Stomach (tissue), 9 donors: ENCODE results near the gene LRFN2. TPM values are rescaled to one million over a fixed set of nuclear protein-coding genes. Genes with fewer than 3 reads are reported as not detected.

Source experiments
- DNase-seq, 2 donors: peaks; one replicate each; pipeline versions ENCODE4 v3.0.0 to v3.0.0-alpha.2; 2013 to 2019
- H3K27ac ChIP-seq, 5 donors: fragments of 200-600 bp in 4 of 5; sonication (generic) in 4 of 5; one replicate each; pipeline ENCODE4 v1.5.1; 2013 to 2019; ENCODE audit warnings: mild to moderate bottlenecking in 1 of 5, moderate library complexity in 1 of 5
- H3K27me3 ChIP-seq, 3 donors: fragments of 200-600 bp; sonication (generic); one replicate each; pipeline ENCODE4 v1.5.1; 2017 to 2019; ENCODE audit warnings: mixed run types in 1 of 3
- H3K36me3 ChIP-seq, 4 donors: fragments of 200-600 bp; sonication (generic); 1 replicate in 3 of 4; 2 replicates in 1 of 4; pipeline ENCODE4 v1.5.1; 2016 to 2019
- H3K4me1 ChIP-seq, 4 donors: fragments of 200-600 bp; sonication (generic); one replicate each; pipeline ENCODE4 v1.5.1; 2016 to 2019
- H3K4me3 ChIP-seq, 4 donors: fragments of 200-600 bp; sonication (generic) in 3 of 4; one replicate each; pipeline ENCODE4 v1.5.1; 2016 to 2019; ENCODE audit warnings: mild to moderate bottlenecking in 1 of 4
- H3K9me3 ChIP-seq, 4 donors: fragments of 200-600 bp; sonication (generic); one replicate each; pipeline ENCODE4 v1.5.1; 2016 to 2019
- CTCF ChIP-seq, 7 experiments: fragments of 450-650 bp in 4 of 7; fragments of 200-600 bp in 3 of 7; sonication (generic) in 3 of 7; IDR thresholded peaks; one replicate each; pipeline ENCODE4 v1.5.1; 2016 to 2019; ENCODE audit warnings: antibody characterized with exemption in 7 of 7, control low read depth in 2 of 7, mild to moderate bottlenecking in 1 of 7
- EP300 ChIP-seq: sonication (generic); formaldehyde crosslinking; IDR thresholded peaks from one replicate; pipeline ENCODE4 v1.6.1; 2017; ENCODE audit warnings: antibody characterized with exemption
- POLR2A ChIP-seq, 4 donors: fragments of 450-650 bp; IDR thresholded peaks; one replicate each; pipeline ENCODE4 v1.6.1; 2016; ENCODE audit warnings: antibody characterized with exemption in 4 of 4, control low read depth in 2 of 4, mild to moderate bottlenecking in 1 of 4, moderate library complexity in 1 of 4
- POLR2AphosphoS5 ChIP-seq, 3 donors: sonication (generic); formaldehyde crosslinking; IDR thresholded peaks; one replicate each; pipeline ENCODE4 v1.6.1; 2016; ENCODE audit warnings: antibody characterized with exemption in 3 of 3
- WGBS, 5 donors: extraction: QIAGEN DNeasy Blood & Tissue Kit in 3 of 5; methylation state at CpG; one replicate each; pipeline versions ENCODE4 v1.1.5 to v1.1.7; 2013 to 2018; 5-methylcytosine and 5-hydroxymethylcytosine counted together
- intact Hi-C: fragments of 100-400 bp; cut with DNase I; formaldehyde crosslinking; loops from one replicate; pipeline ENCODE4 v1.15.1; 2023; ENCODE audit warnings: low total_unique reads
- polyA plus RNA-seq, 3 donors: library from polyadenylated mRNA; stranded (reverse); fragments of 200-250 nt; gene quantifications; one replicate each; pipeline ENCODE4 v1.2.3, GENCODE V29; 2013
- total RNA-seq, 5 donors: library from RNA; depleted of rRNA; stranded (reverse); fragments of >200 nt; gene quantifications; one replicate each; pipeline versions ENCODE4 v1.1.0 to v1.2.3, GENCODE V29; 2014 to 2016
- donor health status: healthy with polysubstance abuse.
- donor health status: Bipolar disorder and iron deficiency.
- donor health status: healthy.

Gene LRFN2
- total and polyA plus RNA-seq, 8 donors = 0.10 TPM; not detected in 7

- Histone ChIP-seq H3K4me3 (no peak overlapping the region), H3K36me3 (no peaks in the 10 kb centered on the region), H3K27ac (no peak overlapping the region), H3K9me3 (no peaks in the 10 kb centered on the region), H3K4me1 (no peaks in the 10 kb centered on the region), H3K27me3 (no peaks in the 10 kb centered on the region)
- WGBS, 5 donors = 88 to 96% (median 91%) methylated on average over 3 to 4 of the region's 4 CpGs
- TF ChIP-seq CTCF (IDR thresholded peaks at IDR 0.05) = no peak
- TF ChIP-seq POLR2AphosphoS5 (IDR thresholded peaks at IDR 0.05) = no peak
- TF ChIP-seq POLR2A (IDR thresholded peaks at IDR 0.05) = no peak
- no peak for TF ChIP-seq EP300
- intact Hi-C loops = no loop called here
- no peak for DNase-seq
Observed at GRCh38 chr6:40577672-40578071, 9.5 kb downstream of the LRFN2 start.

- DNase-seq = no peak
- H3K4me3 ChIP-seq = no peak overlapping the region
- no peaks in the 10 kb centered on the region for H3K9me3 ChIP-seq
- TF ChIP-seq EP300 (no peak), POLR2AphosphoS5 (IDR thresholded peaks at IDR 0.05) (no peak), POLR2A (IDR thresholded peaks at IDR 0.05) (no peak), CTCF (IDR thresholded peaks at IDR 0.05) (no peak)
- H3K27me3 ChIP-seq = no peaks in the 10 kb centered on the region
- H3K4me1 ChIP-seq = no peaks in the 10 kb centered on the region
- 76 to 87% (median 82%) methylated on average over 5 of the region's 5 CpGs for WGBS, 5 donors
- H3K27ac ChIP-seq = no peak overlapping the region
- no peaks in the 10 kb centered on the region for H3K36me3 ChIP-seq
- intact Hi-C loops = no loop called here
Observed at GRCh38 chr6:40573221-40573620, 13.9 kb downstream of the LRFN2 start.

DNA sequence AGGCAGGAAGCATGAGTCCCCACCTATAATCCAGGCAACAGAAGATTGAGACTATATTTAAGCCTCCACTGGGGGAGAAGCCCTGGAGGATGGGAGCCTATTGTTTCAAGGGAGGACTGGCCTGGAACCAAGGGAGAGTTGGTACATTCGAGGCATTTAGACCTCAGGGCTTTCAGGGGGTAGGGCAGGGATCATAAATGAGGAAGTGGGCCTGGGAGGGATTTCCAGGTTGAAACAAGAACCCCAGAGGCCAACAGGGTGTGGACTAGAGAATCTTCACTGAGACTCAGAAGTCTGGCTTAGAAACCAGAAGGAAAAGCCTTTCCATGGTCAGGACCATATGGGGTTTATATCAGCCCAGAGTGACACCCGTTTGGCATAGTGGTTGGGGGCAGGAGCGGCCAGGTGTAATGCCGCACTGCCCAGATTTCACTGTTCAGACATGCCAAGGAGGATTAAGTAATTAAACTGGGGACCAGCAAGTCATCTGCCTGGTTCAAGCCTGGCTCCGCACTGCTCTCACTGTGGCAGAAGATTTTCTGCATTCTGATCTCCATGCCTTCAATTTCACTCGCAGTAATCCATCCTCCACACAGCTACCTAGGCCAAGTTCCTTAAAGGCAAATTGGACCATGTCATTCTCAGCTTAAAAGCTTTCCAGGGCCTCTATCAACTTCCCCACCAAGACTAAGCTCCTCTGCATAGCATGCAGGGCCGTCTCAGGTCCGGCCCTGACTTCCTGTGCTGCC lies 17.8 kb downstream of the LRFN2 start:
- H3K9me3 ChIP-seq = no peaks in the 10 kb centered on the region
- no peak overlapping the region for H3K27ac ChIP-seq
- no peaks in the 10 kb centered on the region for H3K4me1 ChIP-seq
- no peak overlapping the region for H3K4me3 ChIP-seq
- DNase-seq = no peak
- TF ChIP-seq EP300 (no peak), POLR2A (IDR thresholded peaks at IDR 0.05) (no peak), CTCF (IDR thresholded peaks at IDR 0.05) (no peak)
- no peaks in the 10 kb centered on the region for H3K27me3 ChIP-seq
- H3K36me3 ChIP-seq = no peaks in the 10 kb centered on the region
- 75 to 84% (median 83%) methylated on average over 7 to 8 of the region's 8 CpGs for WGBS, 5 donors
- intact Hi-C loops = no loop called here

DNA sequence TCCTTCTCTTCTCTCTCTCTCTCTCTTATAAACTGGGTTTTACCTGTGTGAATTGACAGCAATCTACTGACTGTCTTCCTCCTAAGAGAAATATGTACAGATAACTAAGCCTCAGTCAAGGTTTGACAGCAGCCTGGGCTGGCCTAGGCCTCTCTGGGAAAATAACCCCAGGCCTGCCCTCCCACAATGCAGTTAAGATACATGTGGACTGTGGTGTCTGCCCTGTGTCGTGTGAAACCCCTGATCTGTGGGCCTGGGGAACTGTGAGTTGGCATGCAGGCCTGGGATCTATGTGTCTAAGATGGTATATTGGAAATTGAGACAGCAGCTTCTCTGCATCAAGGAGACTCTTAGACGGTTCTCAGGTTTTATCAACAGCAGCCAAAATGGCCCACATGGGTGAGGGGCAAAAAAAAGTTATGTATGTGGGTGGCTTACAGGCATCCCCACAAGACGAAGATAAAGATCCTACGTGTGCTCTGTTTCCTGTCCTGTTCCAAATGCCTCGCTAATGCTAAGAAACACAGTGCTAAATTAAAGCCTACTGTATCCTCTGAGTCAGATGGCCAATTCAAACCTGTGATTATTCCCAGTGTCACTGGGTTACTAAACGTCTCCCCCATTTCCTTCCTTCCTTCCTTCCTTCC lies 19.0 kb downstream of the LRFN2 start:
- H3K27me3 ChIP-seq = no peaks in the 10 kb centered on the region
- intact Hi-C loops = no loop called here
- H3K9me3 ChIP-seq = no peaks in the 10 kb centered on the region
- DNase-seq = no peak
- no peak overlapping the region for H3K4me3 ChIP-seq
- no peaks in the 10 kb centered on the region for H3K36me3 ChIP-seq
- no peak overlapping the region for H3K27ac ChIP-seq
- H3K4me1 ChIP-seq = no peaks in the 10 kb centered on the region
- TF ChIP-seq CTCF (IDR thresholded peaks at IDR 0.05) (no peak), EP300 (no peak), POLR2A (IDR thresholded peaks at IDR 0.05) (no peak), POLR2AphosphoS5 (IDR thresholded peaks at IDR 0.05) (no peak)
- WGBS, 5 donors = 68 to 76% (median 74%) methylated on average over 6 of the region's 6 CpGs
